ENCODE results near the gene DTX3. TPM values are rescaled to one million over a fixed set of nuclear protein-coding genes. Genes with fewer than 3 reads are reported as not detected.

Gene DTX3
- total RNA-seq, 1 donor from 2014 or later: 21.4 TPM

DNA sequence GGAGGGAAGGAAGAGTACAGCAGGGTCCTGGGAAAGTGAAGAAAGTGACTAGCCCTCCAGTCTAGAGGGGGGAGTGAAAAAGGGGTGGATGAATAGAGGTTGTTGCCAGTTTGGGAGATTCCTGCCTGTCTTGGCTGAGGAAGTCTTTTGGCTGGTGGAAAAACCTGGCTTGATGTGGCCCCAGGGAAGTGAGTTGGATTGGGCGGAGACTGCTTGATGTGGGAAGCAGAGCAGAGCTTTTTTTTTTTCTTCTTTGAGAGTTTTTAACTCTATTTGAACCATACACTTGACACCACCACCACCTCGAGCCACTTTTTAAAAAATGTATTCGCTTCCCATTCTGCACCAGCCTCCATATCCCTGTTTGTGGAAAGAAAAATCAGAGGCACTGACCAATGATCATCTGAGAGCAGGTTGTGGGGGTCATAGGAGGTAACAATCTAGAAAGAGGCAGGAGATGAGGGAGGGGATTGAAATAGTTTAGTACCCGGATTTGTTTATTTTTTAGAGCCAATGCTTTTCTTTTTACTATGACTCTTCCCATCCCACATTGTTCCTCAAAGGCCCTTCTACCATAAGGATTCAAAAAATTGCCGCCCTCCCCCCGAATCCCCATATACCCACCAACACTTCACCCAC is 690 bp upstream of the DTX3 start:
- DNase-seq: no peak
- intact Hi-C loops (cut with micrococcal nuclease): no loop called here
- ATAC-seq: peak; percentile 77

DNA sequence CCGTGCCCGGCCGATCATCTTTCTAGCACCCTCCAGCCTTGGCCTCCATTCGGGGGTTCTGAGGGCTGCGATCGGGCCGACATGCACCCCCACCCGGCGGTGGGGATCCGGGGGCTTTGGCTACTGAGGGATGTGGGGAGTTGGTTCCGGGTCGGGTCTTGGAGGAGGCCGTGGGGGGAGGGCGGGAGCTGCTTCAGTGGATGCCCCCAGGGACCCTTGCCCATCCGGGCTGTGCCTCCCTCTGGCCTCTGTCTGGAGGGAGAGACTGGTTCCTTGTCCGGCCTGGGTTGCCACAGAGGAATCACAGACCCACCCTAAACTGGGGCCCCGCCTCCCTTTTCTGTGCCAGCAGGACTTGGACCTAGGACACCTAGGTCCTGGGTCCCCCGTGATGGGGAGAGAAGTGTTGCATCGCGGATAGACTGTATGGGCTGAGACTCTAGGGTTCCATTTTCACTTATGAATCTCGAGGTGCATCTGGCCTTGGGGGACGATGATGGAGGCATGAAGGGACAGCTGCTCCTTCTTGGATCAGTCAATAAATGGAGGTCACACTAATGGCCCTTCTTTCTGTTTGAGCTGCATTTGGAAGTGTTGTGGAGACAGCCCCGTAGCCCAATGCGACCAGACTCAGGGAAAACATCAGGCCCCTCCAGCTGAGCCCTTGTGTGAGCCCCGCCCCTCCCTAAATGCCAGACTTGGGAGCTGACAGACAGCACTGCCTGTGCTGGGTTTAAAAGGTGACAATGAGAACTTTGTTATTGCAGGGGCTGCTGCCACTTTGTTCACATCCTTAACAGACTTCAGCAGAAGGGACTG is 577 bp downstream of the DTX3 start:
- ATAC-seq (peak; percentile 19), DNase-seq (peak; percentile 63)
- intact Hi-C loops (cut with micrococcal nuclease): no loop called here

DNA sequence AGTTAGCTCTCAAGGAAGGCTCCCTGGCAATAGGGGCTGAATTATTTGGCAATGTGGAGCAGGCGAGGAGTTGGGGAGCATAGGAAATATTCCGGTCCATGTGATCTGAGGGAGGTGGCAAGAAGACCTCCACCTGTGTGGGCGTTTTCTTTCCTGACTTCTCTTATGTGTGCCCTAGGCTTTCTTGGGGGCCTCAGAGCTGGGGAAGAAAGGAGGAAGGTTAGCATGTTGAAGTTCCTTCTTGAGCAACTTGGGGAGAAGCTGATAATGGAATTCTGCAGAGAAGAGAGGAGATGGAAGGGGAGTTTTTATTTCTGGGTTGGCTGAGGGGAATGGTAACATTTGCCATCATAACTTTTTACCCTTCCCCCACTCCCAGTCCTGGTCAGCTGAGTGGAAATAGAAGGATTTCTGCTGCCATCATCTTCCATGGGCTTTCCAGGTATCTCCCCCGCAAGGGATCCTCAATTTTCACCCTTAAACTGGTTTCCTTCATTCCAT is 1.2 kb downstream of the DTX3 start:
- no peak for DNase-seq
- intact Hi-C loops (cut with micrococcal nuclease): no loop called here

DNA sequence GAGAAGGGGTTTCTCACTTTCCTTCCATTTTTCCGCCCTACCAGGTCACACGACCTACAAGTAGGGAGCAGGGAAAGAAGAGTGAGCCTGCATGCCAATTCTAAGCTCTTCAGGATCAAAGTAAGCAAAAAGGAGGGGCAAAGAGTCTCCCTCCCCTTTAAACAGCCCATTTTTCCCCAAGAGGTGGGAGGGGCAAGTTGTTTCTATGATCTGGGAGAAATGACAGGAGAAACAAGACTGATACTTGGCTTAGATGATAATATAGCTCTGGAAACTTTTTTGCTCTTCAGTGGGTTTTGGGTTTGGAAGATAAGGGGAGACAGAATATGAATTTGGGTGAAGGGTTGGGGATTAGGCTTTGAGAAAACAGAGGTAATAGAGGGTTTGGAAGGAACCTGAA is 1.8 kb downstream of the DTX3 start:
- DNase-seq (no peak), ATAC-seq (no peak)
- intact Hi-C loops (cut with micrococcal nuclease): no loop called here

More for the DNA sequence above, 1.2 kb downstream of the DTX3 start:
- no peak for ATAC-seq

DNA sequence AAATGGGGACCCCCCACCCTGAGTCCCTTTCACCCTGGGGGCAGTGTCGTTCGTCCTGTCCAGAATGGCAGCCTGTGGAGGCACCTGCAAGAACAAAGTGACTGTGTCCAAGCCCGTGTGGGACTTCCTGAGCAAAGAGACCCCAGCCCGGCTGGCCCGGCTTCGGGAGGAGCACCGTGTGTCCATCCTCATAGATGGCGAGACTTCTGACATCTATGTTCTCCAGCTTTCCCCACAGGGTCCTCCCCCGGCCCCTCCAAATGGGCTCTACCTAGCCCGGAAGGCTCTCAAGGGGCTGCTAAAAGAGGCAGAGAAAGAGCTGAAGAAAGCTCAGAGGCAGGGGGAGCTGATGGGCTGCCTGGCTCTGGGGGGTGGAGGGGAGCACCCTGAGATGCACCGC is 2.2 kb downstream of the DTX3 start:
- no peak for ATAC-seq
- intact Hi-C loops (cut with micrococcal nuclease): no loop called here
- no peak for DNase-seq

DNA sequence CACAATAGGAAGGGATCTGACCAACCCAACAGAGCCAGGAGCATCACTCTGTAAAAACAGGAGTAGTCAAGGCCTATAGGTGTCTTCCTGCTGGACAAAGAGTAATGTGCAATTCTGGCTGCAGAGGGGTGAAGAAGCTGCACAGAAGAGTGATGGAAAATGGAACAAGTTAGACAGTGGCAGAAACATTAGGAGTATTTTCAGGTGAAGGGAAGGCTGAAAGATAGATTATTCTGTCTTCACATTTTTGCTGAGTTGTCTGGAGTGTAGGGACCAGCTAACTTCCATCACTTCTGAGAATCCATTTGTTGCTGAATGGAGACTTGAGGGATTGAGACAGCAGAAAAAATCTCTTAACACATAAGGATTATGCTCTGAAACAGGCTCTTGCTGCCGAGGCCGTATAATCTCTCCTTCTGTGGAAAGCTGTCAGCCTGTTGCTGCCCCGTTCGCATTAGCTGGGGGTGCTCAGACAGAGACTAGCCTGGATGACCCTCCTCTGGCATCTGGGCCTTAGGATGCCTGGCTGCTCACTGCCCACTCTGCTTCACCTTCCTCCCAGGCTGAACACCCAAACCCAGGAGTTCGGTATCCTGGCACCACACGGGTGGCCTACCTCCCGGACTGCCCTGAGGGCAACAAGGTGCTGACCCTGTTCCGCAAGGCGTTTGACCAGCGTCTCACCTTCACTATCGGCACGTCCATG is 3.5 kb downstream of the DTX3 start:
- intact Hi-C loops (cut with micrococcal nuclease): no loop called here
- DNase-seq (no peak), ATAC-seq (no peak)

DNA sequence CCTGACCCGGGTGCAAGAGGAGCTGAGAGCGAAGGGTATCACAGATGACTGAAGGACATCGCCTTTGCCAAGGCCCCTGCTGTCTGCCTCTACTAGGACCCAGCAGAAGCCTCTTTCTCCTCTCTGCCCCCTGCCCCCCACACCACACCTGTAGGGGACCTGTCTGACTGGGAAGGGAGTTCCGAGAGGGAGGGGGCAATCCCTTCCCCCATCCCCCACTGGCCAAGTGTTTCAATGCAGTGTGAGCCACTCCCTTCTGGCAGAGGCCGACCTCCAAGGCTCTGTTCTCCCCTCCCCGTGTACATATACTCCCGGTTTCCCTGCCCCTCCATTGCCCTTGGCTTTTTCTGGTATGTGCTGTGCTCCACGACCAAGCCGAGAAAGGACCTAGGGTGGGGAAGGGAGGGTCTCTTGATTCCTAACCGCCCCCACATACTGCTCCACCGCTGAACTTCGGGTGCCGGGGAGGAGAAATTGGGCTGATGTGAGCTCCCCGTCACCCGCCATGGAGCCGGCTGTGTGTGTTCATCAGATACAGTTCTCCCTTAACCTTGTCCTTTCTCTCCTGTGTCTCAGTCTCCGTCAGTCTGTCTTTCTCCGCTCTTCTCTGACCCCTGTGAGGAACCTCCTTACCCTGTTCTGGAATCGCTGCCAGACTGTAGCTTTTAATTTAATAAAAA is 4.6 kb downstream of the DTX3 start:
- intact Hi-C loops (cut with micrococcal nuclease): no loop called here
- no peak for DNase-seq
- ATAC-seq: no peak

DNA sequence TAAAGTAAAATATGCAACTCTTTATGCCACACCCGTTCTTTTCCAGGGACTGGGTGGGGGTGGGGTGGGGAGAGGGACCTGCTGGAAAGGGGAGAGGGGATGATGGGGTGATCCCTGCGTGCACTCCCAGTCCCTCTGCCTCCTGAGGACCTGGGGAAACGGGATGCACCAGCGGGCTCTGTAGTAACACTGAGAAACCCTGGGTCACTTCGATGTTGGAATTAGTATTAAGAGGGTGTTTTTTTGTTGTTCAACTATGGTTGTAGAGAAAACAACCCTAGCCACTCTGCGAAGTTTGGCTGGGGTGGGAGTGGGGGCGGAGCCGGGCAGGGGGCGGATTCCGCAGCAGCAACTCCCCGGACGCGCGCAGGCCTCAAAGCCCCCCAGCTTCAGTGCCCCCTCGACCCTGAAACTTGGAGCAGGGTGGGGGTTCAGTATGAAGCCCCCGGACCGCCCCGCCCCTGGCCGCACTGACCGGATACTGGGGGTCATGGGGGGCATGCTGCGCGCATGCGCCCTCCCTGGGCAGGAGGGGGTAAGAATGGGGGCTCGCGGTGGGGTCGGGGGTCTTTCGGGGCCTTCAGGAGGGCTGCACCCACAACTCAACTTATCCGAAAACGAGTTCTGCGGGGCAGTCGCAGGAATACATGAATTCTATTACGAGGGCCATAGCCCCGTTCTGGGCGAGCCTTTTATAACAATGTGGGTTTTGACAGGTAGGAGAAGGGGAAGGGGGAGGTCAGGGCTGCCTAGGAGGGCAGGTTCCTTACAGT is 5.3 kb downstream of the DTX3 start:
- DNase-seq: peak; percentile 62
- ATAC-seq: peak; percentile 20
- intact Hi-C loops (cut with micrococcal nuclease): no loop called here

DNA sequence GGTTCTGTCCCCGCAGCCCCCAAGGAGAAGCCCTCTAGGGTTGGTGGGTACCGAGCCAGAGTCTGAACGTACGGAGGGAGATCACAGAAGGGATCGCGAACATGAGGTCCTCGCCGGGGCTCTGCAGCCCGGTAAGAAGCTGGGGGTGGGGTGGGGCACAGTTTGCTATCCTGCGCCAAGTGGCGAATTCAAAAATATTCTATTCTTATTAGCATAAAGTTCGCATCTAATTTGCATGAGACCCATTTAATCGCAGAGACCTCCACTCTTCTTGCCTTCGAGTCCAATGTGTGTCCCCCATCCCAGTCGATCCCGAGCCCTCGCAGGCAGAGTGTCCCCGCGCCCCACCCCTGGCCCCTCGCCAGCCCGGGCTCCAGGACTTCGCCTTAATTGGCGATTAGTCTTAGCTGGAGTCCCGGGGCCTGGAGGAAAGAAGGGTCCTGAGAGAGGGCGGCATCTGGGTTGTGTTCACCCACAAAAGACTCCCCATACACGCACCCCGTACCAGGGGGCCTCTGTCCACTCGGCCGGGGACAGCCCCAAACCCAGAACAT is 6.0 kb downstream of the DTX3 start:
- intact Hi-C loops (cut with micrococcal nuclease): no loop called here
- peak; percentile 60 for ATAC-seq
- DNase-seq: peak; percentile 81

DNA sequence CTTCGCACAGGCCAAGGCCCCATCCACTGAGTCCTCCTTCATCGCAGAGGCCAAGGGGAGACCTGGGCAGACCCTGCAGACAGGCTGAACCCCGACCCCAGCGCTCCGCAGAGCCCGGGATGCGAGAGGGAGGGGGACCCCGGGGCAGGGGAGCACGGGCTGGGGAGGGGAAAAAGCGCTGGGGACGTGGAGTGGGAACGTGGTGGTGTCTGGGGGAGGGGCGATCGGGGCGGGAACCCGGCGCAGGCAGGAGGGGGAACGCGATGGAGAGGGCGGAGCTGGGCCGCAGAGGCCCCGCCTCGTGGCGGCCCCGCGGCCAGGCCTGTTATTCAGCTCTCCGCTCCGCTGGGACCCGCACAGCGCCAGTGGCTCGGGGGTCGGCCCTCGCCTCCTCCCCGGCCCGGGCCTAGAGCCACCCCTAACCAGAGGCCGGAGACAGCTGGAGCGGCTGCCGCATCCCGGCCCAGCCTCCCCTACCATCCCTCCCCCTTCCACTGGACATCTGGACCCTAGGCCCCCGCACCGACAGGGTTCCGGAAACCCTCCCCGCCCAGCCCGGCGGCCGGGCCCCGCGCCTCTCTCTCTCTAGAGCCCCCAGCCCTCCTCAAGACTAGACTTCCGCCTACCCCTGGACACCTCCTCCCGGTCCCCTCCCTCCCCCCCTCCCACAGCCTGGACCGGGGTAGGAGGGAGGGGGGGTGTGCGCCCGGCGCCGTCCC is 6.6 kb downstream of the DTX3 start, which contains the start of gene ARHGEF25:
TSS of gene ARHGEF25 (plus strand) at position 328 of the 719 bp plus-strand sequence. CDS start 460 bp downstream, outside the sequence.
- intact Hi-C loops (cut with micrococcal nuclease): no loop called here
- ATAC-seq (peak; percentile 91), DNase-seq (peak; percentile 91)

DNA sequence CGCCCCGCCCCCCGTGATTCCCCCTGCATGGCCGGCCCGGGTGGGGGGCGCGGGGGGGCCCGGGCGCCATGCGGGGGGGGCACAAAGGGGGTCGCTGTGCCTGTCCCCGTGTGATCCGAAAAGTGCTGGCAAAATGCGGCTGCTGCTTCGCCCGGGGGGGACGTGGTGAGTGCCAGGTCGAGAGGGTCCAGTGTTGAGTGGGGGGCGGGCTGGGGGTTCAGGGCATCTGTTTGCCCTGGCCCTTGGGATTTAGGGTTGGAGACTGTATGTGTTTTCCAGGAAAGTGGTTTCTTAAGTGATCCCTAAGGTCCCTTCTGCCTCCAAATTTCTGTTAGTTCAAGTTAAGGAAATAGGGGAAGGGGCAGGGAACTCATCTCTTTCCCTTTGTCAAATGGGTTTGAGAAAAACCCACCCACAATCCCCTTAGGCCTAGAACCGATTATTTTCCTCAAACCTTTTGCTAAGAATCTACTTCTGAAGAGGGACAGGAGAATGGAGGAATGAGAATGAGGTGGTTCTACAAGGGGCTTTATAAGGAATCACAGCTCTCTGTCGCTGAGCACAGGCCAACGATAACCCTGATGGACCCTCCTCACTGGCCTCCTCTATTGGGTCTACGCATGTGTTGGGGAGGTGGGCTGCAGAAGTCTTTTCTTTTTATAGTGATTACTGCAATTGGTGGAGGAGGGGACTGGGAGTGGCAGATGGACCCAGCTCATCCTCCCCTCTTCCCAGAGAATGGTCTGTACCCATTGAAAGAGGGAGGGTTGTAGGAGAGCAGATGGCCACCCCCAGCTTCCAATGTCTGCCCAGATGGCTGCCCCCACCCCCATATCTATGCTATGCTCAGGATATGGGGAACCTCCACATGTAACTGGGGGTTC is 7.4 kb downstream of the DTX3 start:
- ATAC-seq: no peak
- DNase-seq: no peak
- intact Hi-C loops (cut with micrococcal nuclease): no loop called here

DNA sequence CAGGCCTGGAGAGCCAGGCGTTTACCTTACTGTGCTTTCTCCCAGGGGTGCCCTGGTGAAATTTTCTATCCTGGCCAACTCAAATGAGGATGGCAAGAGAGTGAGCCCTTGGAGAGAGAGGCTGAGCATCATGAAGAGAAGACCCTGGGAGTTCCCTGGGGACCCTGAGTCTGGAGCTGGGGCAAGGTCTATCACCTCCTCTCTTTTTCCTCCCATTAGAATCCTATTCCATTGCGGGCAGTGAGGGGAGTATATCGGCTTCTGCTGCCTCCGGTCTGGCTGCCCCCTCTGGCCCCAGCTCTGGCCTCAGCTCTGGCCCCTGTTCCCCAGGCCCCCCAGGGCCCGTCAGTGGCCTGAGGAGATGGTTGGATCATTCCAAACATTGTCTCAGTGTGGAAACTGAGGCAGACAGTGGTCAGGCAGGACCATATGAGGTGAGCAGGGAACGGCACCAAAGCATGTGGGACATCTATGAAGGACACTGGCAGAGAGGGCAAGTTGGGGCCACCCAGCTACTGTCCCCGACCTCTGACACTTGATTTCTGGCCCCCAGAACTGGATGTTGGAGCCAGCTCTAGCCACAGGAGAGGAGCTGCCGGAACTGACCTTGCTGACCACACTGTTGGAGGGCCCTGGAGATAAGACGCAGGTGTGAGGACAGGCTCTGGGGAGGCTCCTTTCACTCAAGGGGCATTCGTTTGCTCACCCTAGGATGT is 8.2 kb downstream of the DTX3 start:
- DNase-seq: no peak
- intact Hi-C loops (cut with micrococcal nuclease): no loop called here
- ATAC-seq: no peak

DNA sequence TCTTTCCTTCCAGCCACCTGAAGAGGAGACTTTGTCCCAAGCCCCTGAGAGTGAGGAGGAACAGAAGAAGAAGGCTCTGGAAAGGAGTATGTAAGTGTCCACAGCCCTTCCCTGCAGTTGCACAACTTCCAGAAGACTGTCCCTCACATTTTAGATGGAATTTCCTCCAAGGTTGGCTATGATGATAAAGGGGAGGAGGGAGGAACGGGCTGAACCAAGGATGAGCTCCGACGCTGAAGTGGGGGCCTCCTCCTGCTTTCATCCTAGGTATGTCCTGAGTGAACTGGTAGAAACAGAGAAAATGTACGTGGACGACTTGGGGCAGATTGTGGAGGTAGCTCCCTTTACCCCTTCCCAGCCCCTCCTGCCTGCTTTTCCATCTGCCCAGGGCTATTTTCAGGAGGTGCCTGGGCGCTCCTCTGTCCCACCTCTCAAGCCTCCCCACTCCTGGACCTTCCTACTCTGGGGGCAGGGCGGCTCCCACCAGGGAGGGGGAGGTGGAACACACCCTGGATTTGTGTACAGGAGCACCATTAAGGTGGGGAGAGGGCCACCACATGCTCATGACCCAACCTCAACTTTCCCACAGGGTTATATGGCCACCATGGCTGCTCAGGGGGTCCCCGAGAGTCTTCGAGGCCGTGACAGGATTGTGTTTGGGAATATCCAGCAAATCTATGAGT is 8.9 kb downstream of the DTX3 start:
- intact Hi-C loops (cut with micrococcal nuclease): no loop called here
- no peak for ATAC-seq
- DNase-seq: no peak

DNA sequence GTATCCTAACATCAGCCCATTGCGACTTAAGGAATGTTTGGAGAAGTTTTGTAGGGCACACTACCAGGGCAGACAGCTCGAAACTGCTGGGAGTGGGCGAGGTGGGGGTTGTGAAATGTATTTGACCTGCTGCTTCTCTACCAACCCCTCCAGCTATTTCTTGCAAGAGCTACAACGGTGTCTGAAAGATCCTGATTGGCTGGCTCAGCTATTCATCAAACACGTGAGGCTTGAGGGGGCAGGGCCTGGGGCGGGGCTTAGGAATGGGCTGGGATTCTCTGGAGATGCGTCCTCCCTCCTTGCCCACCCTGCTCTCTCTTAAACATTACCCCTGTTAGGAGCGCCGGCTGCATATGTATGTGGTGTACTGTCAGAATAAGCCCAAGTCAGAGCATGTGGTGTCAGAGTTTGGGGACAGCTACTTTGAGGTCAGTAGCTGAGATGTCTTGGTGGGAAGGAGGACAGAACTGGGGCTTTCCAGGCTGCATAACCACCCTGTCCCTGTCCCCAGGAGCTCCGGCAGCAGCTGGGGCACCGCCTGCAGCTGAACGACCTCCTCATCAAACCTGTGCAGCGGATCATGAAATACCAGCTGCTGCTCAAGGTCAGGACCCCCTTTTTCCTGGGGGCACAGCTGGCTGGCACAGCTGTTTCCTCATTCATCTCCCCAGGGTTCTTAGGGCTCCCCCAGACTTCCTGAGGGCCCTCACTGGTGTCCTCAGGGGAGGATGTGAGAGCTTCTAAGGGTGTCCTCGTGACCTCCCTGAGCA is 9.7 kb downstream of the DTX3 start:
- no peak for ATAC-seq
- peak; percentile 59 for DNase-seq
- intact Hi-C loops (cut with micrococcal nuclease): no loop called here

DNA sequence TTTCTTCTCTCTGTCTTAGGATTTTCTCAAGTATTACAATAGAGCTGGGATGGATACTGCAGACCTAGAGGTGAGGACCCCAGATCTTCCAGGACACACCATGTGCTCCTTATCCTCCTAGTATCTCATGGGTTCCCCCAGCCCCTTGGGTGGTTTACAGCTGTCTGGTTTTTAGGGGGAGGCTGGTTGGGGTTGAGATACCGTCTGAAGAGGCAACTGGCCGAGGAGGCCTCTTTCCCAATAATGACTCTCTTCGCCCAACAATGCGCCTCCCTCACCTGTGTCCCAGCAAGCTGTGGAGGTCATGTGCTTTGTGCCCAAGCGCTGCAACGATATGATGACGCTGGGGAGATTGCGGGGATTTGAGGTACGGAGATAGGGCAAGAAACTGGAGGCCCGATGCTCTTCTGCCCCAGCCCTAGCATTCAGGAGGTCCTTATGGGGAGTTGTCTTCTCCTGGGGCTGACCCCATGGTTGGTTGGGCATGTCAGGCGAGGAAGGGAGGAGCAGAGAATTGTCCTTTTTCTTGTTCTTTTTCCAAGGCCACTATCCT is 10.4 kb downstream of the DTX3 start:
- DNase-seq: no peak
- intact Hi-C loops (cut with micrococcal nuclease): no loop called here

More for the DNA sequence above, 10.4 kb downstream of the DTX3 start:
- ATAC-seq: no peak
